Spleen (tissue), 11 donors: ENCODE measurements around the gene CHST12. TPM values are rescaled to one million over a fixed set of nuclear protein-coding genes. Genes with fewer than 3 reads are reported as not detected.

Source experiments
- DNase-seq: peaks from one replicate; pipeline ENCODE4 v3.0.0-alpha.2; 2020
- H3K27ac ChIP-seq, 8 donors: fragments of 200-600 bp; sonication (generic) in 7 of 8; 1 replicate in 4 of 8; 2 replicates in 4 of 8; pipeline versions ENCODE4 v1.5.0 to v1.8.0; 2016 to 2021; ENCODE audit warnings: inconsistent platforms in 4 of 8, mild to moderate bottlenecking in 4 of 8, moderate library complexity in 1 of 8
- H3K27me3 ChIP-seq, 7 donors: fragments of 200-600 bp; sonication (generic) in 6 of 7; replicated peaks in 1 of 7; 1 replicate in 4 of 7; 2 replicates in 3 of 7; pipeline versions ENCODE4 v1.5.0 to v1.8.0; 2016 to 2021; ENCODE audit warnings: inconsistent platforms in 3 of 7, mild to moderate bottlenecking in 1 of 7
- H3K36me3 ChIP-seq, 6 donors: fragments of 200-600 bp; sonication (generic) in 5 of 6; 1 replicate in 4 of 6; 2 replicates in 2 of 6; pipeline versions ENCODE4 v1.5.0 to v1.8.0; 2016 to 2021; ENCODE audit warnings: inconsistent platforms in 2 of 6
- H3K4me1 ChIP-seq, 6 donors: fragments of 200-600 bp; sonication (generic) in 5 of 6; 1 replicate in 3 of 6; 2 replicates in 3 of 6; pipeline versions ENCODE4 v1.5.0 to v1.8.0; 2016 to 2021; ENCODE audit warnings: inconsistent platforms in 3 of 6
- H3K4me3 ChIP-seq, 8 donors: fragments of 200-600 bp; sonication (generic) in 7 of 8; 1 replicate in 4 of 8; 2 replicates in 4 of 8; pipeline versions ENCODE4 v1.5.0 to v1.8.0; 2016 to 2021; ENCODE audit warnings: inconsistent platforms in 4 of 8, mild to moderate bottlenecking in 4 of 8, moderate library complexity in 2 of 8
- H3K9me3 ChIP-seq, 8 donors: fragments of 200-600 bp; sonication (generic) in 7 of 8; 1 replicate in 4 of 8; 2 replicates in 4 of 8; pipeline versions ENCODE4 v1.5.0 to v1.8.0; 2016 to 2021; ENCODE audit warnings: inconsistent platforms in 4 of 8
- POLR2A ChIP-seq, 3 donors: fragments of 450-650 bp; IDR thresholded peaks; one replicate each; pipeline ENCODE4 v1.5.1; 2017; ENCODE audit warnings: antibody characterized with exemption in 3 of 3, mild to moderate bottlenecking in 1 of 3
- POLR2AphosphoS5 ChIP-seq, 3 donors: sonication (generic); formaldehyde crosslinking; IDR thresholded peaks; one replicate each; pipeline ENCODE4 v1.5.1; 2017; ENCODE audit warnings: antibody characterized with exemption in 3 of 3
- WGBS, 5 donors: extraction: QIAGEN DNeasy Blood & Tissue Kit in 3 of 5; methylation state at CpG; one replicate each; pipeline versions ENCODE4 v1.1.5 to v1.1.7; 2013 to 2018; 5-methylcytosine and 5-hydroxymethylcytosine counted together
- intact Hi-C: fragments of 100-400 bp; cut with DNase I; formaldehyde crosslinking; loops from one replicate; pipeline ENCODE4 v1.15.0; 2023; ENCODE audit warnings: low total_unique reads
- polyA plus RNA-seq, 3 donors: library from polyadenylated mRNA; stranded (reverse); fragments of 200-250 nt; gene quantifications; one replicate each; pipeline ENCODE4 v1.2.1, GENCODE V29; 2013
- small RNA-seq, 4 donors: library from RNA; depleted of rRNA; stranded (forward); fragments of <200 nt; gene quantifications; one replicate each; pipeline ENCODE3, GENCODE V24; 2016
- total RNA-seq, 7 donors: library from RNA; depleted of rRNA in 3 of 7; stranded (reverse); fragments of >200 nt in 3 of 7; fragmentation: NEBNext Ultra II Directional in 4 of 7; extraction: Animal tissue kit (Norgen Biotek cat#: 25700) in 4 of 7; gene quantifications; one replicate each; pipeline versions ENCODE4 v1.1.0 to v1.2.1, GENCODE V29; 2016 to 2021
- TF ChIP-seq, protein P1 (sequence below), 11 experiments: fragments of 200-600 bp in 7 of 11; fragments of 450-650 bp in 4 of 11; sonication (generic) in 4 of 11; IDR thresholded peaks in 8 of 11; conservative IDR thresholded peaks in 3 of 11; 1 replicate in 7 of 11; 2 replicates in 4 of 11; pipeline versions ENCODE4 v1.4.0 to v1.8.0; 2016 to 2021; ENCODE audit warnings: antibody characterized with exemption in 11 of 11, inconsistent platforms in 4 of 11, mild to moderate bottlenecking in 1 of 11
- donor health status: healthy with polysubstance abuse.
- donor health status: DM: no; HTN: no; CAD: no; lungs with moderate emphysema.
- donor health status: DM: no; HTN: no; CAD: no.
- donor health status: Bipolar disorder and iron deficiency.
- donor health status: healthy.
- donor health status: DM: no; HTN: no; CAD: no.
- donor health status: DM: yes; HTN: yes; CAD: no.

Gene CHST12
- total and polyA plus RNA-seq, 10 donors, result 7.7 to 51.4 (median 31.6) TPM

DNA sequence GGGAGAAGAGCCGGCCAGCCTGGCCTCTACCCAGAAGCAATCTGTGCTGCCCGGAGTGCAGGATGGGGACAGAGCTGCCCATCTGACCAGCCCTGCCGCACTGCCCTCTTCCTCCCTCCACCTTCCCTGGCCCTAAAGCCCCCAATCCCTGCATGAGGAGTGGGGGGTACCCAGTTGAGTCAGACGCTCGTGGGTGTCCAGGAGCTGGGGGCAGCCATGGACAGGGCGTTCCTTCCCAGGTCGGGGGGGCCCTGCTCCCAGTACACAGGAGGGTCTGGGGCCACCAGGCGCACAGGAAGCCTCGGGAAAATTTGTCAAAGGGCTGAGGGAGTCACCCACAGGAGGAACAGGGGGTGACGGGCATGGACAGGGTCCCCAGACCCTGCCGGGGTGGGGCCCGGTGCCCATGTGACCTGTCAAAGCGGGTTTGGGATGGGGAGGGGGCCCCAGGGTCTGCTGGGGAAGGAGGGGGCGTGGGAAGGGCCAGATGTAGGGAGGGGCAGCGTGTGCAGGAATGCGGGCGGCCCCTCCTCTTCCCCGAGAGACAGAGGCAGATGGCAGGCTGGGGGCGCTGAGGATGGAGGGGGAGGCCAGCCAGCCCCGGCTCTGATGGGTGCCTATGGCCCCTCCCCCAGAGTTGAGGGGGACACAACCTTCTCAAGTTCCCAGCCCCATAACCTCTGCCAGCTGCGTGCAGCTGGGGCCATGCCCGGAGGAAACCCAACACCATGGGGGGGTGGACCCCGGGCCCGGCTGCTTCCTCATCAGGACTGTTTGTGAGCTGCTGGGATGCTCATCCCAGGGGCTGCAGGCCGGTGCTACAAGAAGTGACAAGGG lies 94.3 kb downstream of the CHST12 start:
- intact Hi-C loops, result no loop called here
- WGBS, 5 donors, result 32 to 45% (median 40%) methylated on average over 9 to 24 of the region's 25 CpGs
- DNase-seq, result no peak
- Histone ChIP-seq H3K36me3 (no peaks in the 10 kb centered on the region), H3K4me1 (peaks cover 0 to 31% (median 14%) of the 10 kb centered on the region in 6 donors), H3K27me3 (peaks cover 0 to 55% (median 9%) of the 10 kb centered on the region in 7 donors), H3K27ac (no peak overlapping the region), H3K4me3 (no peak overlapping the region), H3K9me3 (no peaks in the 10 kb centered on the region)
- TF ChIP-seq POLR2A (IDR thresholded peaks at IDR 0.05) (no peak), POLR2AphosphoS5 (IDR thresholded peaks at IDR 0.05) (no peak)
- TF ChIP-seq, protein P1, sequence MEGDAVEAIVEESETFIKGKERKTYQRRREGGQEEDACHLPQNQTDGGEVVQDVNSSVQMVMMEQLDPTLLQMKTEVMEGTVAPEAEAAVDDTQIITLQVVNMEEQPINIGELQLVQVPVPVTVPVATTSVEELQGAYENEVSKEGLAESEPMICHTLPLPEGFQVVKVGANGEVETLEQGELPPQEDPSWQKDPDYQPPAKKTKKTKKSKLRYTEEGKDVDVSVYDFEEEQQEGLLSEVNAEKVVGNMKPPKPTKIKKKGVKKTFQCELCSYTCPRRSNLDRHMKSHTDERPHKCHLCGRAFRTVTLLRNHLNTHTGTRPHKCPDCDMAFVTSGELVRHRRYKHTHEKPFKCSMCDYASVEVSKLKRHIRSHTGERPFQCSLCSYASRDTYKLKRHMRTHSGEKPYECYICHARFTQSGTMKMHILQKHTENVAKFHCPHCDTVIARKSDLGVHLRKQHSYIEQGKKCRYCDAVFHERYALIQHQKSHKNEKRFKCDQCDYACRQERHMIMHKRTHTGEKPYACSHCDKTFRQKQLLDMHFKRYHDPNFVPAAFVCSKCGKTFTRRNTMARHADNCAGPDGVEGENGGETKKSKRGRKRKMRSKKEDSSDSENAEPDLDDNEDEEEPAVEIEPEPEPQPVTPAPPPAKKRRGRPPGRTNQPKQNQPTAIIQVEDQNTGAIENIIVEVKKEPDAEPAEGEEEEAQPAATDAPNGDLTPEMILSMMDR (IDR thresholded peaks at IDR 0.05 in 8 of 11, conservative IDR thresholded peaks at IDR 0.05 in 3 of 11), result no peak

Small RNA genes within 50 kb of the gene (small RNA-seq; reads per million reads assigned to genes)
- gene AC004840.2, result 0 reads per million in 4 donors

Other genes starting within 250 kb of the CHST12 start
- gene MAD1L1, start 170.7 kb upstream of the CHST12 start, total RNA-seq, result 100 to 1,000 TPM in 1 of 7 donors, 10 to 100 TPM in 6; 47.3 to 104 (median 62.0) TPM
- gene MAD1L1, start 170.7 kb upstream of the CHST12 start, polyA plus RNA-seq, result 100 to 1,000 TPM in 1 of 3 donors, 10 to 100 TPM in 2; 48.8 to 118 (median 75.0) TPM
- 10 to 100 TPM; 19.0 to 24.7 (median 23.3) TPM for gene MRM2, start 161.4 kb upstream of the CHST12 start, total RNA-seq
- gene MRM2, start 161.4 kb upstream of the CHST12 start, polyA plus RNA-seq, result 10 to 100 TPM; 24.1 to 35.8 (median 27.2) TPM
- gene NUDT1, start 161.4 kb upstream of the CHST12 start, total RNA-seq, result 10 to 100 TPM; 13.7 to 29.4 (median 20.4) TPM
- gene NUDT1, start 161.4 kb upstream of the CHST12 start, polyA plus RNA-seq, result 10 to 100 TPM; 38.2 to 69.3 (median 42.4) TPM
- gene SNX8, start 89.2 kb upstream of the CHST12 start, total RNA-seq, result 100 to 1,000 TPM in 2 of 7 donors, 10 to 100 TPM in 5; 74.0 to 196 (median 93.6) TPM
- gene SNX8, start 89.2 kb upstream of the CHST12 start, polyA plus RNA-seq, result 10 to 100 TPM; 48.8 to 63.8 (median 52.1) TPM
- gene EIF3B, start 48.8 kb upstream of the CHST12 start, total RNA-seq, result 100 to 1,000 TPM in 6 of 7 donors, 10 to 100 TPM in 1; 79.6 to 150 (median 116) TPM
- gene EIF3B, start 48.8 kb upstream of the CHST12 start, polyA plus RNA-seq, result 100 to 1,000 TPM in 1 of 3 donors, 10 to 100 TPM in 2; 78.1 to 117 (median 96.9) TPM
- not detected for gene GRIFIN, start 72.8 kb downstream of the CHST12 start, total RNA-seq
- gene GRIFIN, start 72.8 kb downstream of the CHST12 start, polyA plus RNA-seq, result not detected
- 10 to 100 TPM; 33.3 to 47.4 (median 42.3) TPM for gene LFNG, start 116.2 kb downstream of the CHST12 start, total RNA-seq
- gene LFNG, start 116.2 kb downstream of the CHST12 start, polyA plus RNA-seq, result 10 to 100 TPM; 21.2 to 22.4 (median 21.6) TPM
- 10 to 100 TPM; 25.3 to 37.3 (median 32.2) TPM for gene BRAT1, start 151.9 kb downstream of the CHST12 start, total RNA-seq
- gene BRAT1, start 151.9 kb downstream of the CHST12 start, polyA plus RNA-seq, result 10 to 100 TPM; 26.6 to 50.9 (median 48.9) TPM
- gene IQCE, start 155.4 kb downstream of the CHST12 start, total RNA-seq, result 10 to 100 TPM in 6 of 7 donors, 1 to 10 TPM in 1; 7.1 to 17.1 (median 13.2) TPM
- 1 to 10 TPM; 1.2 to 4.4 (median 2.2) TPM for gene IQCE, start 155.4 kb downstream of the CHST12 start, polyA plus RNA-seq
- 100 to 1,000 TPM in 2 of 7 donors, 10 to 100 TPM in 5; 62.6 to 158 (median 86.0) TPM for gene TTYH3, start 228.4 kb downstream of the CHST12 start, total RNA-seq
- gene TTYH3, start 228.4 kb downstream of the CHST12 start, polyA plus RNA-seq, result 10 to 100 TPM; 11.9 to 33.0 (median 13.1) TPM